ENCODE results near the gene STYXL2. TPM values are rescaled to one million over a fixed set of nuclear protein-coding genes. Genes with fewer than 3 reads are reported as not detected.

STYXL2 gene
- total and polyA plus RNA-seq, 2 donors from 2014 or later, result 0.38 TPM; not detected in 1

GRCh38 chr1:167068761-167069160 is 25.1 kb upstream of the STYXL2 start:
- DNase-seq, result no peak
- Histone ChIP-seq H3K9me3 (ENCODE audit: control insufficient read depth in 2 of 3, insufficient read depth in 1 of 3, low read length in 3 of 3) (no peaks in the 10 kb centered on the region), H3K27ac (ENCODE audit: low read depth in 2 of 2, low read length in 2 of 2) (no peak overlapping the region), H3K9ac (ENCODE audit: low read length in 3 of 3) (no peak overlapping the region), H3K4me1 (ENCODE audit: control insufficient read depth in 2 of 3, insufficient read depth in 2 of 3, low read depth in 1 of 3, low read length in 3 of 3) (peaks cover 0 to 4% (median 0%) of the 10 kb centered on the region in 3 donors), H3K27me3 (ENCODE audit: control insufficient read depth, insufficient read depth, low read length) (no peaks in the 10 kb centered on the region), H3K4me3 (ENCODE audit: low read length in 3 of 3) (no peak overlapping the region), H3K36me3 (ENCODE audit: control insufficient read depth in 2 of 3, insufficient read depth in 3 of 3, low read length in 3 of 3) (no peaks in the 10 kb centered on the region)
- no peak for FAIRE-seq
- no peak for TF ChIP-seq CTCF (IDR thresholded peaks at IDR 0.05; ENCODE audit: borderline replicate concordance, extremely low read depth, insufficient read depth)
- intact Hi-C loops (cut with DNase I), result loop anchor here (10.0 kb wide), 1 partner anchor 376 kb away; no protein-coding TSS in a partner anchor

DNA sequence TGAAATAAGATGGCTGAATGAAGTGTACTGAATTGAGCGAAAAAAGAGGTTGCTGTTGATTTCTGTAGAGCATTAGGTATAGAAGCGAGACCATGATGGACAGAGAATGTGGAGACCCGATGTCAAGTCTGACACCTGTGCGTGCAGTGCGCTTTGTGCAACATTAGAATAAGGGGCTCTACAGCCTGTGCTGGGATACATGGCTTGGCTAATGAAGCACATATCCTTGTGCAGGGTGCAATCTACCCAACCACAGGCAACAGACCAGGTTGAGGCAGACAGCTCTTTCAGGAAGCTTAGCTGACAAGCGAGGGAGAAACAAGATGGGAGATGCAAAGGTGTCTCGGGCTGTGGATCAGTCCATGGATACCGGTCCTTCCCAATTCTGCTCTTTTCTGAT is 22.6 kb upstream of the STYXL2 start:
- Histone ChIP-seq H3K9me3 (ENCODE audit: control insufficient read depth in 2 of 3, insufficient read depth in 1 of 3, low read length in 3 of 3) (no peaks in the 10 kb centered on the region), H3K4me1 (ENCODE audit: control insufficient read depth in 2 of 3, insufficient read depth in 2 of 3, low read depth in 1 of 3, low read length in 3 of 3) (peaks cover 0 to 3% (median 0%) of the 10 kb centered on the region in 3 donors), H3K27me3 (ENCODE audit: control insufficient read depth, insufficient read depth, low read length) (no peaks in the 10 kb centered on the region), H3K4me3 (ENCODE audit: low read length in 3 of 3) (no peak overlapping the region), H3K9ac (ENCODE audit: low read length in 3 of 3) (no peak overlapping the region), H3K36me3 (ENCODE audit: control insufficient read depth in 2 of 3, insufficient read depth in 3 of 3, low read length in 3 of 3) (no peaks in the 10 kb centered on the region), H3K27ac (ENCODE audit: low read depth in 2 of 2, low read length in 2 of 2) (no peak overlapping the region)
- FAIRE-seq (no peak), DNase-seq (no peak)
- intact Hi-C loops (cut with DNase I), result no loop called here
- TF ChIP-seq CTCF (IDR thresholded peaks at IDR 0.05; ENCODE audit: borderline replicate concordance, extremely low read depth, insufficient read depth), result no peak

- no peak for TF ChIP-seq CTCF (IDR thresholded peaks at IDR 0.05; ENCODE audit: borderline replicate concordance, extremely low read depth, insufficient read depth)
- DNase-seq (no peak), FAIRE-seq (no peak)
- Histone ChIP-seq H3K4me3 (ENCODE audit: low read length in 3 of 3) (no peak overlapping the region), H3K36me3 (ENCODE audit: control insufficient read depth in 2 of 3, insufficient read depth in 3 of 3, low read length in 3 of 3) (no peaks in the 10 kb centered on the region), H3K27me3 (ENCODE audit: control insufficient read depth, insufficient read depth, low read length) (no peaks in the 10 kb centered on the region), H3K4me1 (ENCODE audit: control insufficient read depth in 2 of 3, insufficient read depth in 2 of 3, low read depth in 1 of 3, low read length in 3 of 3) (no peaks in the 10 kb centered on the region), H3K9ac (ENCODE audit: low read length in 3 of 3) (no peak overlapping the region), H3K9me3 (ENCODE audit: control insufficient read depth in 2 of 3, insufficient read depth in 1 of 3, low read length in 3 of 3) (no peaks in the 10 kb centered on the region), H3K27ac (ENCODE audit: low read depth in 2 of 2, low read length in 2 of 2) (no peak overlapping the region)
- intact Hi-C loops (cut with DNase I), result no loop called here
Observed at GRCh38 chr1:167076136-167076710, 17.7 kb upstream of the STYXL2 start.

Measured in kidney (tissue), 14 donors.